Kidney epithelial cell (primary cell): ENCODE data around the gene CANT1. TPM values are rescaled to one million over a fixed set of nuclear protein-coding genes. Genes with fewer than 3 reads are reported as not detected.

Source experiments
- DNase-seq: peaks from one replicate; pipeline ENCODE4 v3.0.0-alpha.2; 2010; ENCODE audit warnings: low read depth
- H3K27me3 ChIP-seq: 2 replicates; pipeline ENCODE4 v1.6.0; 2011; ENCODE audit warnings: low read length; ENCODE audit not compliant: control insufficient read depth, insufficient read depth
- H3K36me3 ChIP-seq: 2 replicates; pipeline ENCODE4 v1.5.1; 2011; ENCODE audit warnings: low read length; ENCODE audit not compliant: control insufficient read depth, insufficient read depth
- H3K4me3 ChIP-seq: 2 replicates; pipeline ENCODE4 v1.5.1; 2011; ENCODE audit warnings: low read depth, mild to moderate bottlenecking, control low read depth, low read length
- total RNA-seq: library from RNA; depleted of rRNA; stranded (reverse); fragments of >200 nt; gene quantifications from 2 replicates; pipeline ENCODE4 v1.2.3, GENCODE V29; 2015
- TF ChIP-seq, protein P1 (sequence below): IDR thresholded peaks from 2 replicates; pipeline ENCODE4 v1.5.1; 2011; ENCODE audit warnings: mild to moderate bottlenecking, moderate library complexity, low read length, control low read depth, inconsistent platforms; ENCODE audit not compliant: insufficient read depth, poor library complexity, severe bottlenecking

CANT1 gene
- total RNA-seq, 1 donor from 2014 or later: 54.6 TPM

DNA sequence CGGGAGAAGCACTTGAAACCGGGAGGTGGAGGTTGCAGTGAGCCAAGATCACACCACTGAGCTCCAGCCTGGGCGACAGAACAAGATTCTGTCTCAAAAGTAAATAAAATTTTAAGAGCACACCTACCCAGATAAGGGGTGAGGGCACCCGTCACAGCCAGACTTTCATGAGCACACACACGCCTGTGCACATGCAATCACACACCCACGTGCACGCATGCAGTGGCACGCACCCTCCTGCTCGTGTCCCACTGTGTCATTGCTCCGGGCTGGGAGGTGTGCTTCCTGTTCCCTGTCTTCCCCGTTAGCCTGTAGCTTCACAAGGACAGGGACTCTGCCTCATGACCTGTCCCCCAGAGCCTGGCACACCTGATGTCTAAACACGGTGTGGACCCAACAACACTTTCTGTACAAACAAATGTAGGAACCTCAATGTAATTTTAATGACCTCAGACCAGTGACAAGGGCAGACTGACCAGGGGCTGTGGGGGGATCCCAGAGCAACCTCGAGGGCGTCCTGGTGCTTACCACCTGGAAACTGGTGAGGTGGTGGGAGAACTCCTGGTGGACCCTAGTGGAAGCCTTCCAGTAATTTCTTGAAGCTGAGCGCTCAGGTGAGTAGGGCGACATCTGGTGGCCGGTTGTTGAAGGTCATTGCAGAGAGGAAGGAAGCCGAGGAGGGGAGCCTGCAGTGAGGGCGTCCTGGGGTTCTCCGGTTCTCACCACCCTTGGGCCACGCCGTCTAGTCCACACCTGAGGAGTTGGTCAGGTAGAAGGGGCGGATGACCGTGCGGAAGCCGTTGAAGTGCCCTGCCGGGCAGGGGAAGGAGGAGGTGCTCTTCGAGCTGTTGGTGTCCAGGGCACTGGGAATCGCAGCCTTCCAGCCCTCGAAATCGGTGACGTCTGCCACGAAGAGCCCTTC lies 38.5 kb downstream of the CANT1 start:
- peaks cover 3% of the 10 kb centered on the region for H3K36me3 ChIP-seq
- TF ChIP-seq, protein P1, sequence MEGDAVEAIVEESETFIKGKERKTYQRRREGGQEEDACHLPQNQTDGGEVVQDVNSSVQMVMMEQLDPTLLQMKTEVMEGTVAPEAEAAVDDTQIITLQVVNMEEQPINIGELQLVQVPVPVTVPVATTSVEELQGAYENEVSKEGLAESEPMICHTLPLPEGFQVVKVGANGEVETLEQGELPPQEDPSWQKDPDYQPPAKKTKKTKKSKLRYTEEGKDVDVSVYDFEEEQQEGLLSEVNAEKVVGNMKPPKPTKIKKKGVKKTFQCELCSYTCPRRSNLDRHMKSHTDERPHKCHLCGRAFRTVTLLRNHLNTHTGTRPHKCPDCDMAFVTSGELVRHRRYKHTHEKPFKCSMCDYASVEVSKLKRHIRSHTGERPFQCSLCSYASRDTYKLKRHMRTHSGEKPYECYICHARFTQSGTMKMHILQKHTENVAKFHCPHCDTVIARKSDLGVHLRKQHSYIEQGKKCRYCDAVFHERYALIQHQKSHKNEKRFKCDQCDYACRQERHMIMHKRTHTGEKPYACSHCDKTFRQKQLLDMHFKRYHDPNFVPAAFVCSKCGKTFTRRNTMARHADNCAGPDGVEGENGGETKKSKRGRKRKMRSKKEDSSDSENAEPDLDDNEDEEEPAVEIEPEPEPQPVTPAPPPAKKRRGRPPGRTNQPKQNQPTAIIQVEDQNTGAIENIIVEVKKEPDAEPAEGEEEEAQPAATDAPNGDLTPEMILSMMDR: peak; percentile 78
- no peaks in the 10 kb centered on the region for H3K27me3 ChIP-seq
- DNase-seq: no peak
- no peak overlapping the region for H3K4me3 ChIP-seq

DNA sequence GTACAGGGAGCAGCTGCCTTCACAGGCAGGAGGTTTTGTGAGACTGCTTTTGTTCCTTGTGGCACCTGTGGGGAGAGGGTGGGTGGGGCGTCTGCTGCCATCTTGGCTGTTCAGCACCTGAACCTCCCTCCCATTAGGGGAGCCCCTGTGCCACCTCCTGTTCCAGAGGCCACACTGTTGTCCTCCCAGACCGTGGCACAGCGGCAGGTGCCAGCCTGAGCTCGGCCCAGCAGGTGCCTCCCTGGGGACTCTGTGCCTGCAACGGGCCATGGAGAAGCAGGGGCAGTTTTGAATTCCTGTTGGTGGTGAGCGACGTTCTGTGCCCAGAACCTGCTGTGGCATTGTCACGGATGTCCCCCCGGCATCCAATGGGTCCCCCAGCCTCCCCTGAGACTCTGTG lies 39.7 kb downstream of the CANT1 start:
- DNase-seq: no peak
- TF ChIP-seq, protein P1: no peak
- Histone ChIP-seq H3K36me3 (peaks cover 3% of the 10 kb centered on the region), H3K27me3 (no peaks in the 10 kb centered on the region), H3K4me3 (no peak overlapping the region)

DNA sequence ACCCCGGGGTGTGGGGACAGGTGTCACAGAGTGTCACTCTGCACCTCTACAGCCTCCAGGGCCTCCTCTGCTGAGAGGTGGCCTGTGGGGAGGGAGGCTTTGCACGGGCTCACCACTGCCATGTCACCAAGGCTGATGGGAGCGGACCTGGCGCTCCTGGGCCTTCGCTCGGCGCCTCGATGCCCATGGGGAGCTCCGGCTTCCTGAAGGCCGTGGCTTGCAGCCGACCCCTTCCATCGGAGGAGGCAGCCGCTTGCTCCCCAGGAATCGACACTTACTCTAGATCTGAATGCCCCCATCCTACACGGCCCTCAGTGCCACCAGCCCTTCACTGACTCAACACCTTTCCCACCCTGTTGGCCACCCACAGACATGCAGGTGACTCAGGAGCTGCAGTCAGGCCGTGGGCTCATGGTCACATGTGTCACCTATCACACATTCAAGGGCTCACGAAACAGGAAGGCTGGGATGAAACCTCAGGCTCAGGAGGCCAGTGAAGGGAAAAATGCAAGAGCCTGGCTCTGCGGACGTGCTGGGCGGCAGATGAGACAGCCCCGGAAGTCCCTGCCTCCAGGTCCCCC lies 41.7 kb downstream of the CANT1 start:
- Histone ChIP-seq H3K27me3 (no peaks in the 10 kb centered on the region), H3K4me3 (no peak overlapping the region), H3K36me3 (peaks cover 1% of the 10 kb centered on the region)
- no peak for DNase-seq
- TF ChIP-seq, protein P1: no peak

DNA sequence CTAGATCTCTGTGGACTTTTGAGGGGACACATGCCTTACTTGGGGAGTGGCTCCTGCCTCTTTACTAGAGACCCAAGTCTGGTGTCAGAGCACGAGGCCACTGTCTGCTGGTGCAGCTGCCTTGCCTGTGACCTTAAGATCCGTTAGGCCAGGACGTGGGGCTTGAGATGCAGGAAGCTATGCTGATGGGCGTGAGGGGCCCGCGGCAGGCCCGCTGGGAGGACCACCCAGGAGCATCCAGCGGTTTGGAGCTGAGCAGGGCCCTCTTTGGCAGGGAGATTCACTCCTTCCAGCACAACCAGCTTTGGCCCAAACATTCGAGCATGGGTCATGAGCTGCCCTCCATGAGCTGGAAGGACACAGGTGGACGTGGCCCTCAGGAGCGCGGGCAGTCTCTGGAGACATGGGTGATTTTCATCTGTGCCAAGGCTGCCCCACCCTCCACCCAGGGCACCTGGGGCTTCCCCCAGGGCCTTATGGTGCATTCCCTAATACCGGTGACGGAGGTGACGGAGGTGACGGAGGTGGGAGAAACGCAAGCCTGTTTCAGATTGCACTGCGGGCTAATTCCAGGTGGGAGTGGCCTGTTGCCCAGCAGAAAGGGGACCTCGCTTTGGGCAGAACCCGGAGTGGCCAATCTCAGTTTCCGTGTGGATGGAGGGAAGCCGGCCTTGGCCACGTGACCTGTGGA lies 42.5 kb downstream of the CANT1 start:
- TF ChIP-seq, protein P1: no peak
- Histone ChIP-seq H3K4me3 (no peak overlapping the region), H3K36me3 (peaks cover 1% of the 10 kb centered on the region), H3K27me3 (no peaks in the 10 kb centered on the region)
- DNase-seq: no peak

DNA sequence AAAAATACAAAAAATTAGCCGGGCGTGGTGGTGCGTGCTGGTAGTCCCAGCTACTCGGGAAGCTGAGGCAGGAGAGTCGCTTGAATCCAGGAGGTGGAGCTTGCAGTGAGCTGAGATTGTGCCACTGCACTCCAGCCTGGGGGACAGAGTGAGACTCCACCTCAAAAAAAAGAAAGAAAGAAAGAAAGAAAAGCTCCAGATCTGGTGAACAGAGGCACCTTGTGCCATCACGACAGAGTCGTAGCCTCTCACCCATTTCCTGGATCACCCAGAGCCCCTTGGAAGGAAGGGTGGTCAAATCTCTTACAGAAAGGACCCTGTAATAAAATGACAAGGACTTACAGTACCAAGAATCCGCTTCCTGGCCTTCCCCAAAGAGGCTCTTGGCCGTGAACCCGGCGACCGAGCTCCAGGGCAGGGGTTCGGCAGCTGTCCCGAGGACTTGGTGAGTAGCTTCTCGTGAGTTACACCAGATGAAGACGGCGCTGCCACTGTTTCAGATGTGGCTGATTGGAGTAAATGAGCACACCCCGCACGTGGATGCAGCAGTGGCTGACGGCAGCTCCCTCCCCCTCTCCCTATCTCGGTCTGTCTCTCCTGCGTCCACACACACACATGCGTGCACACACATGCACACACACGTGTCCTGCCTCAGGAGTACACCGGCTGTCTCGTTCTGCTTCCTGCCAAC lies 43.3 kb downstream of the CANT1 start:
- TF ChIP-seq, protein P1: no peak
- Histone ChIP-seq H3K4me3 (no peak overlapping the region), H3K27me3 (no peaks in the 10 kb centered on the region), H3K36me3 (peaks cover 1% of the 10 kb centered on the region)
- DNase-seq: no peak
